GM12873 (cell line): ENCODE results near the gene UPB1.

ENCODE experiments used
- CTCF ChIP-seq: IDR thresholded peaks from 2 replicates; pipeline ENCODE4 v1.5.1; 2012; ENCODE audit warnings: low read depth, mild to moderate bottlenecking, moderate library complexity, low read length, control low read depth; ENCODE audit not compliant: insufficient read depth; ENCODE audit errors: missing control alignments

The UPB1 gene

GRCh38 chr22:24500277-24500820 is 5.2 kb downstream of the UPB1 start:
- no peak for TF ChIP-seq CTCF

- no peak for TF ChIP-seq CTCF
These were observed 6.3 kb downstream of the UPB1 start for GRCh38 chr22:24501301-24502005.

GRCh38 chr22:24502034-24502433 is 6.9 kb downstream of the UPB1 start:
- TF ChIP-seq CTCF = no peak

- TF ChIP-seq CTCF = no peak
These were observed 7.4 kb downstream of the UPB1 start for GRCh38 chr22:24502541-24502940.

- peak; percentile 82 for TF ChIP-seq CTCF
These were observed 8.2 kb downstream of the UPB1 start for GRCh38 chr22:24503137-24503842.

GRCh38 chr22:24503843-24504338 is 8.8 kb downstream of the UPB1 start:
- no peak for TF ChIP-seq CTCF

- no peak for TF ChIP-seq CTCF
These were observed 9.4 kb downstream of the UPB1 start for GRCh38 chr22:24504540-24504939.
